T-helper 2 cell treated with Interferon-gamma antibody and Interleukin-4, amounts not matched to agents 100 ng/mL and 5 ng/mL, for 36 hours (primary cell): ENCODE measurements around the gene ACVR2A. TPM values are rescaled to one million over a fixed set of nuclear protein-coding genes. Genes with fewer than 3 reads are reported as not detected.

ENCODE experiments used
- intact Hi-C: fragments of 100-400 bp; cut with micrococcal nuclease; formaldehyde crosslinking; loops from one replicate; pipeline ENCODE4 v1.15.1; 2023
- total RNA-seq: library from RNA; stranded (reverse); gene quantifications from 2 replicates; pipeline ENCODE4 v1.2.3, GENCODE V29; 2022

ACVR2A gene
- 3.8 and 6.2 TPM in 2 replicates for total RNA-seq

- intact Hi-C loops: loop anchor here (1.0 to 10.0 kb wide), 9 partner anchors 57 to 1030 kb away; partner anchors contain the start of genes EPC2, KIF5C and ORC4
Measured at GRCh38 chr2:147844697-147845410, at the start of gene ACVR2A. ACVR2A (plus strand) TSS chr2:147845029; CDS start chr2:147845153, 124 bp downstream.

- intact Hi-C loops: no loop called here
Measured at GRCh38 chr2:147800316-147800715, 44.5 kb upstream of the ACVR2A start.

GRCh38 chr2:147806846-147807245, 38.0 kb upstream of the ACVR2A start:
- intact Hi-C loops: no loop called here

GRCh38 chr2:147808520-147808919, 36.3 kb upstream of the ACVR2A start:
- intact Hi-C loops: no loop called here

- intact Hi-C loops: no loop called here
Measured at GRCh38 chr2:147810883-147811765, 33.7 kb upstream of the ACVR2A start.

GRCh38 chr2:147818741-147819140, 26.1 kb upstream of the ACVR2A start:
- intact Hi-C loops: no loop called here

GRCh38 chr2:147824620-147825019, 20.2 kb upstream of the ACVR2A start:
- intact Hi-C loops: no loop called here

GRCh38 chr2:147826278-147827087, 18.3 kb upstream of the ACVR2A start:
- intact Hi-C loops: no loop called here

- intact Hi-C loops: no loop called here
Measured at GRCh38 chr2:147827088-147827375, 17.8 kb upstream of the ACVR2A start.

GRCh38 chr2:147829106-147829505, 15.7 kb upstream of the ACVR2A start:
- intact Hi-C loops: no loop called here

GRCh38 chr2:147836099-147836498, 8.7 kb upstream of the ACVR2A start:
- intact Hi-C loops: no loop called here

- intact Hi-C loops: loop anchor here (10.0 kb wide), 3 partner anchors 759 to 1031 kb away; partner anchors contain the start of genes EPC2 and KIF5C
Measured at GRCh38 chr2:147843391-147843863, 1.4 kb upstream of the ACVR2A start.

- intact Hi-C loops: loop anchor here (1.0 to 10.0 kb wide), 6 partner anchors 176 to 1031 kb away; partner anchors contain the start of genes EPC2, KIF5C and ORC4
Measured at GRCh38 chr2:147843864-147844696, 749 bp upstream of the ACVR2A start.

GRCh38 chr2:147845411-147845971, 662 bp downstream of the ACVR2A start:
- intact Hi-C loops: loop anchor here (1.0 to 10.0 kb wide), 8 partner anchors 57 to 1029 kb away; partner anchors contain the start of genes EPC2 and KIF5C

GRCh38 chr2:147846412-147847081, 1.7 kb downstream of the ACVR2A start:
- intact Hi-C loops: loop anchor here (5.0 to 10.0 kb wide), 4 partner anchors 56 to 1028 kb away; partner anchors contain the start of genes EPC2 and KIF5C

GRCh38 chr2:147847746-147848391, 3.0 kb downstream of the ACVR2A start:
- intact Hi-C loops: loop anchor here (5.0 to 10.0 kb wide), 4 partner anchors 54 to 1027 kb away; partner anchors contain the start of genes EPC2 and KIF5C

GRCh38 chr2:147850838-147851237, 6.0 kb downstream of the ACVR2A start:
- intact Hi-C loops: no loop called here

GRCh38 chr2:147851244-147851930, 6.6 kb downstream of the ACVR2A start:
- intact Hi-C loops: no loop called here
